Stimulated activated CD4-positive, alpha-beta T cell treated with anti-CD3 and anti-CD28 coated beads, Interleukin-1b, Interleukin-23, amount 100 ng/mL, for 4 hours (primary cell): Measurements from ENCODE around the gene ST6GALNAC1.

Experiments used
- DNase-seq, 2 donors: peaks; one replicate each; pipeline ENCODE4 v3.0.0-alpha.2; 2020; ENCODE audit warnings: low read depth in 2 of 2

The ST6GALNAC1 gene

DNA sequence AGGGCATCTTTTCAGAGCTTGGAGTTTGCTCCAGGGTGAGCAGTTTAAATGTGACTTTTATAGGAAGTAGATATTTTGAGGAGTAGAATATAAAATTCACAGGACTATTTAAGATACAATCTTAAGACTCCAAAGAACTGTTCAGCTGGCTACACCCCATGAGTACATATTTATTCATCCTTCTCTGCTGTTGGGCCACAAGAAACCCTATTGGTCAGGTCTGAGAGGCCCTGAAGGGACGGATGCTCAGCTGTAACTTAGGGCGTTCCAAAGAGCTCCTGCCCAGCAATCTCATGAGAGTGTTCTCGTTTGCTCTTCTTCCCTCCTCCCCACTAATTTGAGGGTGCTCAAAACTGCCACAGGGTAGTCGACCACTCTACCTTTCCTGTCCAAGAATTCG lies 65.2 kb downstream of the ST6GALNAC1 start:
- DNase-seq = no peak

DNA sequence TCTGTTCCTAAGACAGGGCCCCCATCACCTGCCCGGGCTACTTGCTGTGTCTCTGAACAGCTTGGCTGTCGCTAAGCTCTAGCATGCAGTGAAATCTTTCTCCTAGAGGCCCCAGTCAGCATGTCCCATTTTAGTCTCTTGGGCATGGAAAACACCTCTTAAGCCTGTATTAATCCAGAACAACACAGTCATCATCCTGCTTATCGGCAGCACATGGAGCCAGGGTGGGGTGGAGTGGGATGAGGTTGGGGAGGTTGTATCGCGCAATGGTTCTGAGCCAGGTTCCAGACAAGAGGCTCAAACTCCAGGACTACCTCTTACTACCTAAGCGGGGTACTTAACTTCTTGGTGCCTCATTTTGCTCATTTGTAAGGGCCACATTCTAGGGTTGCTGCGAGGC lies 65.7 kb downstream of the ST6GALNAC1 start:
- DNase-seq = no peak

DNA sequence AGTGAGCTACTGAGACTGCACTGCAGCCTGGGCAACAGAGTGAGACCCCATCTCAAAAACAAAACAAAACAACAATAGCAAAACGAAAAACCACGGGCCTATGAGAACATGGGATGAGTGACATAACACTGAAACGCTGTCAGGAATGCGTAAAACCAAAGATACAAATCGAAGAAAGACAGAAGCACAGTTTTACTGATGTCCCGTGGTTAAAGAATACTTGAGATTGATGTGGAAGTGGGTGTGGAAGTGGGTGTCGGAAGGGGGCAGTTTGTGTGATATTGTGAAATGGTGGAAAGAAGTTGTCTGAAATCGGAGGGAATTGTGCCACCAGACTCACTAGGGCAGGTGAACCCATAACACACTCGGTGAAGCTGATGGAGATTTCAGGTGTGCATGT lies 67.4 kb downstream of the ST6GALNAC1 start:
- DNase-seq = no peak

DNA sequence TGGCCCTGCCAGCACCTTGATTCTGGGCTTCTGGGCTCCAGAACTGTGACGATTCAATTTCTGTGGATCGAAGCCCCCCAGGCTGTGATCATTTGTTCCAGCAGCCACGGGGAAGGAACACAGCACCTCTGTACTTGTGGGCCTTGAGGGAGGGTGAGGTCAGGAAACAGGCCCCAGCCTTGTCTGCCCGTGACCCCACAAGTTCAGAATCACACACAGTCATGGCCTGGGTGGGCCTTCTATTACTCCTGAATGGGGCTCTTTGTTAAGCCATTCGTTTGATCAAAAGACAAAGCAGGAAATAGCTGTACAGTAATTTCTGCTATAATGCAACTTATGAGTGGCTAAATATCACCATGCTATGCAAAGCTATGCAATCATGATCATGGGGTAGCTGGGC lies 68.0 kb downstream of the ST6GALNAC1 start:
- DNase-seq = no peak
